ENCODE measurements around the gene QPRT.
"Not testable (repeated sequence)": the region's sequence is repeated elsewhere in the genome, so short reads cannot be mapped to it uniquely, and the experiment has no call there.

Gene QPRT

GRCh38 chr16:29663016-29663806, 15.8 kb upstream of the QPRT start, which contains the start of gene SPN:
Gene SPN, plus strand, starts transcription at chr16:29663247. Its CDS starts 482 bp downstream, at chr16:29663729.
- DNase-seq (ENCODE audit: low read depth), result no peak

DNA sequence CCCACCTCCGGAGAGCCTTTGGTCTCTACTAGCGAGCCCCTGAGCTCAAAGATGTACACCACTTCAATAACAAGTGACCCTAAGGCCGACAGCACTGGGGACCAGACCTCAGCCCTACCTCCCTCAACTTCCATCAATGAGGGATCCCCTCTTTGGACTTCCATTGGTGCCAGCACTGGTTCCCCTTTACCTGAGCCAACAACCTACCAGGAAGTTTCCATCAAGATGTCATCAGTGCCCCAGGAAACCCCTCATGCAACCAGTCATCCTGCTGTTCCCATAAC, 15.2 kb upstream of the QPRT start:
- no peak for DNase-seq (ENCODE audit: low read depth)

GRCh38 chr16:29664091-29664921, 14.7 kb upstream of the QPRT start:
- no peak for DNase-seq (ENCODE audit: low read depth)

DNA sequence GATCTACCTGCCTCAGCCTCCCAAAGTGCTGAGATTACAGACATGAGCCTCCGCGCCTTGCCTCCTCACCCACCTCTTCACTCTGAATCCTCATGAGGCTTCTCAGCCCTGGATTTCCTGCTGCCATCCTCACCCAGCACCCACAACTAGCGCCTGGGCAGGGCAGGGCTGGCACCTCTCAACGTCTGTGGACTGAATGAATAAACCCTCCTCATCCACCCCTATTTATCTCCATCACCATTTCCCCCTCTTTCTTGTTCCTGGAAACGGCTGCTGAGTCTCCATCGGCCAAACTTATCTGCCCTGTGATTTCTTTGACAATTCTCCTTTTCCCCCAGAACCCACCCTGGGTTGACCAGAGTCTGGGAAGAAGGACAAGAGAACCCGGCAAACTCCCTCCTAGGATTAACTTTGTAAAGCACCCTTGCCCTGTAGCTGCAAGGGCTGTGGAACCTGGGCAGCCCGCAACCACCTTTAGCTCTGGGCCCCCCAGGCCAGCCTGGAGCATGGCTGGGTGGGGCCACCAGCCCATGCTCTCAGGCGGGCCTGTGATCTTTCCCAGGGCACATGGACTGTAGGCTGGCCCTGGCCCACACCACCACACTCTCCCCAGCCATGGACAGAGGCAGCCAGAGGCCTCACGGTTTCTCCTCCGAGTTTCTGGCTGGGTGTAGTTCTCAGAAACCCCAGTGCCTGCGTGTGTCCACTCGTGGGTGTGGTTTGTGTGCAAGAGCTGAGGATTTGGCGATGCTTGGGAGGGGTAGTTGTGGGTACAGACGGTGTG, 13.5 kb upstream of the QPRT start:
- DNase-seq (ENCODE audit: low read depth), result no peak

DNA sequence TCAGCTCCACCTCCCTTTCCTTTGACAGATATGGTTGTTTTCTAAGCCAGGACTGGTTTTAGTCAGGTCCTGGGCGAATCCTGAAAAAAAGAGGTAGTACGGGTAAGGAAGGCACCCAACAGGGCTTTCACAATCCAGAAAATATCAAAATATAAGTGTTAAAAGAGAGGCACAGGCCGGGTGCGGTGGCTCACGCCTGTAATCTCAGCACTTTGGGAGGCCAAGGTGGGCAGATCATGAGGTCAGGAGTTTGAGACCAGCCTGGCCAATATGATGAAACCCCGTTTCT, 11.7 kb upstream of the QPRT start:
- DNase-seq (ENCODE audit: low read depth), result not testable (repeated sequence)

GRCh38 chr16:29667755-29668154, 11.2 kb upstream of the QPRT start:
- DNase-seq (ENCODE audit: low read depth), result no peak

DNA sequence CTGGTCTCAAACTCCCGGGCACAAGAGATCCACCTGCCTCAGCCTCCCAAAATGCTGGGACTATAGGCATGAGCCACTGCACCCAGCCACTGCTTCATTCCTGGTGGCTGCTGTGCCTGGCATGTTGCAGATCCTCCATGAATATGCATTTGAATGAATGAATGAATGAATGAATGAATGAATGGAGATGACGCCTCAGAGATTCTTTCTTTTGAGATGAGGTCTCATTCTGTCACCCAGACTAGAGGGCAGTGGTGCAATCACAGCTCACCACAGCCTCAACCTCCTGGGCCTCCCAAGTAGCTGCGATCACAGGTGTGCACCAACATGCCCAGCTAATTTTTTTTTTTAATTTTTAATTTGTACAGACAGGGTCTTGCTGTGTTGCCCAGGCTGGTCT, 10.7 kb upstream of the QPRT start:
- no peak for DNase-seq (ENCODE audit: low read depth)

DNA sequence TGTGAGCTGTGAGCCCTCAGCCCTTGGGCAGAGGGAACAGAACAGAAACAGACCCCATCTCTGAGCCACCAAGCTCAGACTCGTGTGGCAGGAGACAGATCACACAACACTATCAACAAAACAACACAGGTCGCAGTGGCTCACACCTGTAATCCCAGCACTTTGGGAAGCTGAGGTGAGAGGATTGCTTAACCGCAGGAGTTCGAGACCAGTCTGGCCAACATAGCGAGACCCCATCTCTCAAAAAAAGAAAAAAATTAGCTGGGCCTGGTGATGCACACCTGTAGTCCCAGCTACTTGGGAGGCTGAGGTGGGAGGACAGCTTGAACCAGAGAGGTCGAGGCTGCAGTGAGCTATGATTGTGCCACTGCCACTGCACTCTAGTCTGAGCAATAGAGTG, 5.5 kb upstream of the QPRT start:
- DNase-seq (ENCODE audit: low read depth), result no peak

DNA sequence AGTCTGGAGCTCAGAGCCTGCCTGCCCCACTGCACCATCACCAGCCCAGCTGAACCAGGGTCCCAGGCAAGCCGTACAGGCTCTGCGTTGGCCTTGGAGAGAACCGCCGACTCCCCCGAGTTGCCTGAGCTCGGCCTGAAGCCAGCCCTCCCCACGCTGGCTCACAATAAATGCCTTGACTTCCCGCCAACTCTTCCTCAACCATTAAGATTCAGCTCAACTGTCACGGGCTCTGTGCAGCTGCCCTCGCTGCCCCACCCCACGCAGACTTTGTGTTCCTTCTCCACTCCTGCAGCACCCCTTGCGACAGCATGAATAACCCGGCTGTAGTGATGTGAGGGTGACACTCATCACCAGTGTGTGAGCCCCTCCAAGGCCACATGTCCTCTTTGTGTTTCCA, 4.8 kb upstream of the QPRT start:
- no peak for DNase-seq (ENCODE audit: low read depth)

- no peak for DNase-seq (ENCODE audit: low read depth)
Measured at GRCh38 chr16:29675811-29676643, 3.0 kb upstream of the QPRT start.

GRCh38 chr16:29676989-29677785, 1.8 kb upstream of the QPRT start:
- DNase-seq (ENCODE audit: low read depth), result no peak

GRCh38 chr16:29680180-29680598, 1.2 kb downstream of the QPRT start:
- DNase-seq (ENCODE audit: low read depth), result no peak

GRCh38 chr16:29683543-29684090, 4.6 kb downstream of the QPRT start:
- DNase-seq (ENCODE audit: low read depth), result no peak

DNA sequence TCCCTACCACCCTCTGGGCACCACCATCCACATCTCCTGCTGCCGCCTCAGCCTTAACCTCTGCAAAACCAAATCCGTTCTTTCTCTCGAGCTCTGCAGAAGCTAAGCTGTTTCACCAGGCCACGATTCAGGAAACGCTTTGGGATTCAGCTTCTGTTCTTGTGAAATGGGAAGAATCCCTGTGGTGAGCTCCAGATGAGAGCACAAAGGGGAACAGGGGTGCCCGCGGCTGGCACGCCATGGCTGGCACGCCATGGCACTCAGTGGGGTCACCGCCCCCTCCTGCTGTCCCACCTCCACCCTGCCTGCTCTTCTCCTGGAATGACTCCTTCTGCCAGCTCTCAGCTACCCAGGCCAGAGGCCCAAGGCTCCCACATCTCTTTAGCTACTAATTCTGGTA, 5.7 kb downstream of the QPRT start:
- DNase-seq (ENCODE audit: low read depth), result no peak

GRCh38 chr16:29686740-29687332, 7.9 kb downstream of the QPRT start:
- no peak for DNase-seq (ENCODE audit: low read depth)

DNA sequence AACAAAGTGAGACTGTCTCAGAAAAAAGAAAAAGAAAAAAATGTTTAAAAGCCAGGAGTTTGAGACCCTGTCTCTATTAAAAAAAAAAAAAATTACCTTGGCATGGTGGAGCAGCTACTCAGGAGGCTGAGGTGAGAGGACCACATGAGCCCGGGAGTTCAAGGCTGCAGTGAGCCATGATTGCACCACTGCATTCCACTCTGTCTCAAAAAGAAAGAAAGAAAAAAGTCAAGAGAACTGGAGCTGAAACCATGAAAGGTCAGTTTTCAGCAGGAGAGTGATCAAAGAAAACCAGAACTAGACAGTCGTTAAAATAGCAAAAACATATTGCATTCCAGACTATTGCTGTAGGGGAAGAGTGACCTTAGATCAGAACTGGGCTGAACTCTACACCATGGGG, 8.8 kb downstream of the QPRT start:
- no peak for DNase-seq (ENCODE audit: low read depth)

- DNase-seq (ENCODE audit: low read depth), result no peak
Measured at GRCh38 chr16:29688172-29688571, 9.2 kb downstream of the QPRT start.

DNA sequence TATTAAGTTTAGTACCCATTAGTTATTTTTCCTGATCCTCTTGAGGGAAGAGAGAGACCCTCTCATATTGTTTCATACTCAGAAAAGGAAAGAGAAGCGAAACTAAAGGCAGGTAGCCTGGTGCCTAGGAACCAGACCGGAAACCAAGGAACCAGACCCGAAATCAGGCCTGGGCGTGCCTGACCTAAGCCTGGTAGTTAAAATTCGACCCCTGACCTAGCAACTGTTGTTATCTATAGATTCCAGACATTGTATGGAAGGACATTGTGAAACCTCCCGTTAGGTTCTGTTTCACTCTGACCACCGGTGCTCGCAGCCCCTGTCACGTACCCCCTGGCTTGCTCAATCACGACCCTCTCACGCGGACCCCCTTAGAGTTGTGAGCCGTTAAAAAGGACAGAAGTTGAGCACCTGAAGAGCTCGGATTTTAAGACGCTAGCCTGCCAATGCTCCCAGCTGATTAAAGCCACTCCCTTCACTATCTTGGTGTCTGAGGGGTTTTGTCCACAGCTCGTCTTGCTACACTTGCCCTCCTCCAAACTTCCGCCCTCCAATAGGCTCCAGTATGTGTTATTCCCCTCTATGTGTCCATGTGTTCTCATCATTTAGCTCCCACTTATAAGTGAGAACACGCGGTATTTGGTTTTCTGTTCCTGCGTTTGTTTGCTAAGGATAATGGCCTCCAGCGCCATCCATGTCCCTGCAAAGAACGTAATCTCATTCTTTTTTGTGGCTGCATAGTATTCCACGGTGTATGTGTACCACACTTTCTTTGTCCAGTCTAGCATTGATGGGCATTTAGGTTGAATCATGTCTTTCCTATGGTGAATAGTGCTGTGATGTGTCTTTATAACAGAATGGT, 10.7 kb downstream of the QPRT start:
- DNase-seq (ENCODE audit: low read depth), result not testable (repeated sequence)

- DNase-seq (ENCODE audit: low read depth), result not testable (repeated sequence)
Measured at GRCh38 chr16:29692606-29693005, 13.6 kb downstream of the QPRT start.

Data from stimulated activated CD8-positive, alpha-beta memory T cell treated with anti-CD3 and anti-CD28 coated beads, Interleukin-7, amount 100 ng/mL, for 24 hours (primary cell).